HT1080 (cell line): ENCODE data around the gene PEX3. TPM values are rescaled to one million over a fixed set of nuclear protein-coding genes. Genes with fewer than 3 reads are reported as not detected.
"Not testable (repeated sequence)": the region's sequence is repeated elsewhere in the genome, so short reads cannot be mapped to it uniquely, and the experiment has no call there.

Experiments
- DNase-seq: peaks from one replicate; pipeline ENCODE4 v3.0.0-alpha.2; 2015; ENCODE audit warnings: low read depth
- total RNA-seq: library from RNA; depleted of rRNA; stranded (reverse); fragments of >200 nt; shearing (Covaris generic); gene quantifications from 2 replicates; pipeline ENCODE4 v1.2.3, GENCODE V29; 2014

PEX3 gene
- total RNA-seq, 1 experiment from 2014 or later, result 27.7 TPM

GRCh38 chr6:143443096-143443495 is 7.5 kb upstream of the PEX3 start:
- DNase-seq, result no peak

DNA sequence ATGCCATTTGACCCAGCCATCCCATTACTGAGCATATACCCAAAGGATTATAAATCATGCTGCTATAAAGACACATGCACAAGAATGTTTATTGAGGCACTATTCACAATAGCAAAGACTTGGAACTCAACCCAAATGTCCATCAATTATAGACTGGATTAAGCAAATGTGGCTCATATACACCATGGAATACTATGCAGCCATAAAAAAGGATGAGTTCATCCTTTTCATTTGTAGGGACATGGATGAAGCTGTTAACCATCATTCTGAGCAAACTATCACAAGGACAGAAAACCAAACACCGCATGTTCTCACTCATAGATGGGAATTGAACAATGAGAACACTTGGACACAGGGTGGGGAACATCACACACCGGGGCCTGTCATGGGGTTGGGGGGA is 2.7 kb upstream of the PEX3 start:
- not testable (repeated sequence) for DNase-seq

GRCh38 chr6:143449082-143449713 is 1.4 kb upstream of the PEX3 start:
- no peak for DNase-seq

GRCh38 chr6:143449714-143450452 is 722 bp upstream of the PEX3 start:
- DNase-seq, result peak; percentile 35

- DNase-seq, result no peak
Measured at GRCh38 chr6:143451531-143451930, 926 bp downstream of the PEX3 start.

- peak; percentile 42 for DNase-seq
Measured at GRCh38 chr6:143457563-143458359, 7.2 kb downstream of the PEX3 start.

DNA sequence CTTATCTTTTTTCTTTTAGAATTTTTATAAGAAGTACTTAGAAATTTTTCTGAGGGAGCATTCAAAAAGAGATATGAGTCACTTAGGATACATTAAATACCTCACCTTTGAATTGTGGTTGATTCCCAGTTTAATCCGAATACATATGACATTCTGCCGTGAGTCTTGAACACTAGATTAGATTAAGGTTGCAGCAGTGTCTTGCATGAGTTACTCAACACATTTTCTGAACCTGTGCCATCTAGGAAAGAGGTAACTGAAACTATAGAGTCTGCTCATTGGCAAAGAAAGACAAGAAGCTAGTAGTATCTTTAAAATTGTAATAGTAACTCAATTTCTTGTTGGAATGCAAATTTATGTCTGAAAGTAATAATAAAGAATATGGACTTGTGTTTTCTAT is 14.9 kb downstream of the PEX3 start:
- DNase-seq, result no peak

GRCh38 chr6:143468026-143468425 is 17.4 kb downstream of the PEX3 start:
- no peak for DNase-seq

- DNase-seq, result not testable (repeated sequence)
Measured at GRCh38 chr6:143468823-143469222, 18.2 kb downstream of the PEX3 start.

DNA sequence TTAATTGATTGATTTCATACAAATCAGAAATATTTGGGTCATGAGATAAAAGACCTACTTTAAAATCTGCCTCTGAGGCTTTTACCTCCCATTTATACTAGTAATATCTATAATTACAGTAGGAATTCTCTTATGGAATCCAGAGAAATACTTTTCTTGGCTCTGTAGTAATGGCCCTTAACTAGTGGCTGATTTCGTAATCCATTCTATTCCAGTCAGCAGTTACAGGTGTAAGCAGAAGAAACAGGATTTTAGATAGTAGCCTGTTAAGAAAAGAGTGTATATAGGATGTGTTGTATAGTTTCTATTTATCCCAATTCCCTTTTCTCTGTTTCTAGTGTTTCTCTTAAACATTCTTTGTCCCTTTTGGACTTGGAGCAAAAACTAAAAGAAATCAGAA is 21.2 kb downstream of the PEX3 start:
- no peak for DNase-seq

GRCh38 chr6:143476545-143476944 is 25.9 kb downstream of the PEX3 start:
- DNase-seq, result no peak

- DNase-seq, result no peak
Measured at GRCh38 chr6:143478479-143479062, 28.0 kb downstream of the PEX3 start.

GRCh38 chr6:143482593-143482992 is 32.0 kb downstream of the PEX3 start:
- no peak for DNase-seq

- no peak for DNase-seq
Measured at GRCh38 chr6:143485967-143486366, 35.4 kb downstream of the PEX3 start.

DNA sequence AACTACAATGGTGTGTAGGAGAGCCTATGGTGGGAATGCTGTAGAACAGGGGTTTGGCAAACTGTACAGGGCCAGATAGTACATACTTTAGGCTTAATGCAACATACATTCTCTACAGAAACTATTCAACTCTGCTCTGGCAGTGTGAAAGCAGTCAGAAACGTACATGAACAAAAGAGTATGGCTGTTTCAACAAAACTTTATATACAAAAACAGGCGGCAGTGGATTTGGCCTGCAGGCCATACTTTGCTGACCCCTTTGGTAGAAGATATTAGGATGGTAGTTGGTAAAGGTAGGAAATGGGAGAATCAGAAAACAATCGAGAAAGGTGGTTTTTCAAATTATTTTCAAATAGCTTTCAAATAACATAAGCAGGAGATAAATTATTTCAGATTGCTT is 36.1 kb downstream of the PEX3 start:
- no peak for DNase-seq

GRCh38 chr6:143490244-143490643 is 39.6 kb downstream of the PEX3 start:
- DNase-seq, result no peak

GRCh38 chr6:143490775-143491174 is 40.2 kb downstream of the PEX3 start:
- no peak for DNase-seq

DNA sequence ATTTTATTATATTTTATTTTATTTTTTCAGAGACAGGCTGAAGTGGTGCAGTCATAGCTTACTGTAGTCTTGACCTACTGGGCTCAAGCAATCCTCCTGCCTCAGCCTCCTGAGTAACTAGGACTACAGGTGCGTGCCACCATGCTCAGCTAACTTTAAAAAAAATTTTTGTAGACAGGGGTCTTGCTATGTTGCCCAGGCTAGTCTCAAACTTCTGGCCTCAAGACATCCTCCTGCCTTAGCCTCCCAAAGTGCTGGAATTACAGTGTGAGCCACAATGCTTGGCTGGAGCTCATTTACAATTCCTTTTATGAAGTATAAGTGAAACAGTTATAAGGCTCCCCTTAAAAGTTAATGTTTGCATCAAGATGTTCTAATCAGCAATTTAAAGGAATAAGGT is 46.4 kb downstream of the PEX3 start:
- DNase-seq, result no peak

- DNase-seq, result no peak
Measured at GRCh38 chr6:143498428-143498827, 47.8 kb downstream of the PEX3 start.

DNA sequence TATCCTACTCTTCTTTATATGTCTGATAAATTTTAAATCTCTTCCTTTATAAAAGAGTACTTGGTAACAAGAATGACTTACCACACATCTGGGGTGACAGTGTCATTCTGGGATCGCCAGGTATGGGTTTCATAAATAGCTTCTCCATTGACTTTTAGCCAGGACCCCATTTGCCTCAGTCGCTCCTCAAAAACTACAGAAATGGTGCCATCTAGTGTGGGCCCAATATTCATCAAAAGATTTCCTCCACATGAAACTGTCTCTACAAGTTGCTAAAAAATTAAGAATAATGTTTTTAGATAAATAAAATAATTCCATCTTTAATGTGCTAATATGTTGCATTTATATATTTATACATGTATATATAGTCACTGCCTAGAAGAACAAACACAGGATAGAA is 51.2 kb downstream of the PEX3 start:
- DNase-seq, result no peak

GRCh38 chr6:143504369-143504768 is 53.8 kb downstream of the PEX3 start:
- DNase-seq, result no peak

GRCh38 chr6:143505111-143505510 is 54.5 kb downstream of the PEX3 start:
- DNase-seq, result peak; percentile 20
